Tracheal epithelial cell (primary cell): ENCODE data around the gene SCGB3A1. TPM values are rescaled to one million over a fixed set of nuclear protein-coding genes. Genes with fewer than 3 reads are reported as not detected.

Experiments used
- total RNA-seq: library from RNA; depleted of rRNA; stranded (reverse); fragments of >200 nt; gene quantifications from 2 replicates; pipeline ENCODE4 v1.2.1, GENCODE V29; 2014

The SCGB3A1 gene, protein sequence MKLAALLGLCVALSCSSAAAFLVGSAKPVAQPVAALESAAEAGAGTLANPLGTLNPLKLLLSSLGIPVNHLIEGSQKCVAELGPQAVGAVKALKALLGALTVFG
- total RNA-seq: 1.3 TPM in 1 of 2 replicates, not detected in the other

DNA sequence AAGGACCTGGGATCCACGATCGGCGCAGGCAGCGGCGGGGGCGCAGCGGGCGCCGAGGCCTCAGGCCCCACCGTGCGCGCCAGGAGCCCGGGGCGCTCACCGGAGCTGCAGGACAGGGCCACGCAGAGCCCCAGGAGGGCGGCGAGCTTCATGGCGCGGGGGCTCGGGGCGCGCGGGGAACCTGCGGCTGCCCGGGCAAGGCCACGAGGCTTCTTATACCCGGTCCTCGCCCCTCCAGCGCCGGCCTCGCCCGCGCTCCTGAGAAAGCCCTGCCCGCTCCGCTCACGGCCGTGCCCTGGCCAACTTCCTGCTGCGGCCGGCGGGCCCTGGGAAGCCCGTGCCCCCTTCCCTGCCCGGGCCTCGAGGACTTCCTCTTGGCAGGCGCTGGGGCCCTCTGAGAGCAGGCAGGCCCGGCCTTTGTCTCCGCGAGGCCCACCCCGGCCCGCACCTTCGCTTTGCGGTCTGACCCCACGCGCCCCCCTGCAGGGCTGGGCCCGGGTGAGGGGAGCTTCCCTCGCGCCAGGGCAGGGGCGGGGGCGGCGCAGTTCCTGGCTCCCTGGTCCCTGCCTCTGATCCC, at the start of gene SCGB3A1:
TSS of gene SCGB3A1 (minus strand) at position 189 of the 577 bp plus-strand sequence. CDS start at position 152, 37 bp downstream.

Other genes starting within 250 kb of the SCGB3A1 start
- gene GFPT2, start 238.2 kb downstream of the SCGB3A1 start, total RNA-seq: under 0.01 and 0.48 TPM in 2 replicates
- 15.7 and 31.3 TPM in 2 replicates for gene CNOT6, start 97.1 kb downstream of the SCGB3A1 start, total RNA-seq
- under 0.01 and 0.96 TPM in 2 replicates for gene FLT4, start 58.1 kb upstream of the SCGB3A1 start, total RNA-seq
- gene OR2Y1, start 148.6 kb upstream of the SCGB3A1 start, total RNA-seq: not detected in 2 replicates
- 76.1 and 81.4 TPM in 2 replicates for gene MGAT1, start 211.3 kb upstream of the SCGB3A1 start, total RNA-seq